Lower leg skin (tissue), 3 donors: ENCODE data around the gene EFL1.

Experiments used
- POLR2A ChIP-seq, 2 donors: fragments of 450-650 bp; IDR thresholded peaks; one replicate each; pipeline ENCODE4 v1.6.1; 2016 to 2017; ENCODE audit warnings: antibody characterized with exemption in 2 of 2, mild to moderate bottlenecking in 1 of 2, moderate library complexity in 1 of 2
- TF ChIP-seq, protein P1 (sequence below), 3 donors: fragments of 450-650 bp; IDR thresholded peaks; one replicate each; pipeline ENCODE4 v1.5.1; 2016; ENCODE audit warnings: antibody characterized with exemption in 3 of 3, mild to moderate bottlenecking in 3 of 3, moderate library complexity in 2 of 3

DNA sequence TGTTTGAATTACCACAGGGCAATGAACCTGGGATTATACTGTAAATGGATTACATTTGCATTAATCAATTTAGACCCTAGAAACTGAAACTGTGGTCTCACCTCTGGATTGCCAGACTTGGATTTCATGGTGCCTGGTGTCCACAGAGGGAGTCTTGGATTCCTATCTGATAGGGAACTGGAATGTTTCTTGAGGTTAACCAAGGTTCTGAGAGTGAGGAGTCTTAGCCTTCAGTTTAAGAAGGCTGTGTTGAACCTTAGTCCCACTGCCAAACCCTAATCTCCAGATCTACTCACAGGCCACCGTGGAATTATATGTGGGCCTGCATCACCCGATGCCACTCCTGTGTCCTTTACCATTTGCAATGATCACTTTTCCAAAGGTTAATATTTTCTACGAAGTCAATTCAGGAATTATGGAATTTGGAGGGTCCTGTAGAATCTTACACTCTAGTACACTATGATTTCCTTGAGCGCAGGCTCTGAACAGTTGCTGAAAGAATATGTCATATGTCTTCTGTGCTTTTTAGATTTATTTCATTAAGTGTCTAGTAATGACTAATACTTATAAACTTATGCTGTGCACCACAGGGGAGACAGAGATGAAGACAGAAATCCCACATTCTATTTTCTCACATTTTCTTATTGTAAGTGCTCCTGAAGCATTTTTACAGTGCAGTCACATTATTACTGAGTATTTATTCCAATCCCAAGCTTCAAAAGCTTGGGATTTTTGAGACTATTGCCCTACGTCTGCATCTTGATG is 87.9 kb downstream of the EFL1 start:
- TF ChIP-seq, protein P1, sequence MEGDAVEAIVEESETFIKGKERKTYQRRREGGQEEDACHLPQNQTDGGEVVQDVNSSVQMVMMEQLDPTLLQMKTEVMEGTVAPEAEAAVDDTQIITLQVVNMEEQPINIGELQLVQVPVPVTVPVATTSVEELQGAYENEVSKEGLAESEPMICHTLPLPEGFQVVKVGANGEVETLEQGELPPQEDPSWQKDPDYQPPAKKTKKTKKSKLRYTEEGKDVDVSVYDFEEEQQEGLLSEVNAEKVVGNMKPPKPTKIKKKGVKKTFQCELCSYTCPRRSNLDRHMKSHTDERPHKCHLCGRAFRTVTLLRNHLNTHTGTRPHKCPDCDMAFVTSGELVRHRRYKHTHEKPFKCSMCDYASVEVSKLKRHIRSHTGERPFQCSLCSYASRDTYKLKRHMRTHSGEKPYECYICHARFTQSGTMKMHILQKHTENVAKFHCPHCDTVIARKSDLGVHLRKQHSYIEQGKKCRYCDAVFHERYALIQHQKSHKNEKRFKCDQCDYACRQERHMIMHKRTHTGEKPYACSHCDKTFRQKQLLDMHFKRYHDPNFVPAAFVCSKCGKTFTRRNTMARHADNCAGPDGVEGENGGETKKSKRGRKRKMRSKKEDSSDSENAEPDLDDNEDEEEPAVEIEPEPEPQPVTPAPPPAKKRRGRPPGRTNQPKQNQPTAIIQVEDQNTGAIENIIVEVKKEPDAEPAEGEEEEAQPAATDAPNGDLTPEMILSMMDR (IDR thresholded peaks at IDR 0.05) = no peak
- TF ChIP-seq POLR2A (IDR thresholded peaks at IDR 0.05) = no peak
